HepG2 (cell line): ENCODE data around the gene ACVR1B. TPM values are rescaled to one million over a fixed set of nuclear protein-coding genes. Genes with fewer than 3 reads are reported as not detected.

Experiments used
- FIP1L1 ChIP-seq: fragments of 200-400 bp; formaldehyde crosslinking; IDR thresholded peaks from 2 replicates; pipeline ENCODE4 v1.6.1; 2018; ENCODE audit warnings: low read depth, mild to moderate bottlenecking, low read length, moderate library complexity, borderline replicate concordance; ENCODE audit not compliant: insufficient read depth
- GABPA ChIP-seq, 2 experiments: IDR thresholded peaks; 2 replicates each; pipeline ENCODE4 v1.6.1; 2011 to 2016; ENCODE audit warnings: low read depth in 2 of 2, low read length in 1 of 2, missing biosample characterization in 1 of 2, missing genetic modification characterization in 1 of 2
- ONECUT2 ChIP-seq: sonication (generic); formaldehyde crosslinking; IDR thresholded peaks from 2 replicates; pipeline ENCODE4 v1.4.0; 2020; ENCODE audit warnings: missing genetic modification reagents
- RARG ChIP-seq: sonication (generic); formaldehyde crosslinking; IDR thresholded peaks from 2 replicates; pipeline ENCODE4 v1.4.0; 2020; ENCODE audit warnings: low read depth, mild to moderate bottlenecking, missing genetic modification reagents
- SALL1 ChIP-seq: sonication (generic); formaldehyde crosslinking; IDR thresholded peaks from 2 replicates; pipeline ENCODE4 v1.8.0; 2022; ENCODE audit warnings: mild to moderate bottlenecking, missing genetic modification reagents
- ZBTB1 ChIP-seq: sonication (generic); formaldehyde crosslinking; IDR thresholded peaks from 2 replicates; pipeline ENCODE4 v1.4.0; 2020; ENCODE audit warnings: missing genetic modification reagents, borderline replicate concordance
- ZFP82 ChIP-seq: sonication (generic); formaldehyde crosslinking; IDR thresholded peaks from 2 replicates; pipeline ENCODE4 v1.5.1; 2020; ENCODE audit warnings: mild to moderate bottlenecking, missing genetic modification reagents, borderline replicate concordance
- ZNF329 ChIP-seq: sonication (generic); formaldehyde crosslinking; IDR thresholded peaks from 2 replicates; pipeline ENCODE4 v1.9.0; 2021; ENCODE audit warnings: low read depth, mild to moderate bottlenecking, missing genetic modification reagents
- ZNF484 ChIP-seq: sonication (generic); formaldehyde crosslinking; IDR thresholded peaks from 2 replicates; pipeline ENCODE4 v1.5.1; 2020; ENCODE audit warnings: mild to moderate bottlenecking, low read depth, missing genetic modification reagents, borderline replicate concordance
- ZNF615 ChIP-seq: sonication (generic); formaldehyde crosslinking; IDR thresholded peaks from 2 replicates; pipeline ENCODE4 v1.5.0; 2020; ENCODE audit warnings: mild to moderate bottlenecking, missing genetic modification reagents, borderline replicate concordance
- ZNF782 ChIP-seq: sonication (generic); formaldehyde crosslinking; IDR thresholded peaks from 2 replicates; pipeline ENCODE4 v1.4.0; 2020; ENCODE audit warnings: missing genetic modification reagents, mild to moderate bottlenecking, borderline replicate concordance
- ZNF850 ChIP-seq: sonication (generic); formaldehyde crosslinking; conservative IDR thresholded peaks from 2 replicates; pipeline ENCODE4 v1.9.0; 2021; ENCODE audit warnings: mild to moderate bottlenecking, missing genetic modification reagents
- ZNF883 ChIP-seq: sonication (generic); formaldehyde crosslinking; IDR thresholded peaks from 2 replicates; pipeline ENCODE4 v1.5.1; 2020; ENCODE audit warnings: mild to moderate bottlenecking, missing genetic modification reagents; ENCODE audit errors: not compliant biosample characterization
- polyA plus RNA-seq, 8 experiments: library from polyadenylated mRNA; depleted of rRNA in 3 of 8; stranded (reverse) in 7 of 8; unstranded in 1 of 8; fragments of >200 nt; fragmentation: Illumina TruSeq in 4 of 8; extraction: Trizol in 4 of 8; gene quantifications; 2 replicates each; pipeline versions ENCODE4 v1.2.1 to v1.2.3, GENCODE V29; 2011 to 2016; ENCODE audit warnings: low read depth in 4 of 8, missing spikeins in 1 of 8, mixed read lengths in 1 of 8; ENCODE audit not compliant: insufficient read depth in 1 of 8
- total RNA-seq, 5 experiments: library from RNA; depleted of rRNA; stranded (reverse); fragments of >200 nt; fragmentation: Illumina TruSeq; extraction: Trizol; gene quantifications; 2 replicates each; pipeline ENCODE4 v1.2.3, GENCODE V29; 2016; ENCODE audit warnings: low read depth in 1 of 5
- TF ChIP-seq, protein P1 (sequence below): sonication (generic); formaldehyde crosslinking; IDR thresholded peaks from 2 replicates; pipeline ENCODE4 v1.4.0; 2020; ENCODE audit warnings: mild to moderate bottlenecking, missing genetic modification reagents, borderline replicate concordance
- TF ChIP-seq, protein P2 (sequence below): sonication (generic); formaldehyde crosslinking; IDR thresholded peaks from 2 replicates; pipeline ENCODE4 v1.4.0; 2020; ENCODE audit warnings: missing genetic modification reagents, mild to moderate bottlenecking, borderline replicate concordance
- TF ChIP-seq, protein P3 (sequence below): sonication (generic); formaldehyde crosslinking; IDR thresholded peaks from 2 replicates; pipeline ENCODE4 v1.4.0; 2020; ENCODE audit warnings: missing genetic modification reagents, borderline replicate concordance
- TF ChIP-seq, protein P4 (sequence below): sonication (generic); formaldehyde crosslinking; IDR thresholded peaks from 2 replicates; pipeline ENCODE4 v1.4.0; 2020; ENCODE audit warnings: mild to moderate bottlenecking, low read depth, missing genetic modification reagents
- TF ChIP-seq, protein P5 (sequence below): sonication (generic); formaldehyde crosslinking; IDR thresholded peaks from 2 replicates; pipeline ENCODE4 v1.4.0; 2020; ENCODE audit warnings: mild to moderate bottlenecking, missing genetic modification reagents
- TF ChIP-seq, protein P6 (sequence below): sonication (generic); IDR thresholded peaks from 2 replicates; pipeline ENCODE4 v1.6.1; 2016; ENCODE audit warnings: low read depth, borderline replicate concordance

Gene ACVR1B
- total and polyA plus RNA-seq, 2 of the 13 experiments (the other 11 are each of a cell fraction or from before 2014, with no cell fraction given), result 8.9 to 12.1 TPM

DNA sequence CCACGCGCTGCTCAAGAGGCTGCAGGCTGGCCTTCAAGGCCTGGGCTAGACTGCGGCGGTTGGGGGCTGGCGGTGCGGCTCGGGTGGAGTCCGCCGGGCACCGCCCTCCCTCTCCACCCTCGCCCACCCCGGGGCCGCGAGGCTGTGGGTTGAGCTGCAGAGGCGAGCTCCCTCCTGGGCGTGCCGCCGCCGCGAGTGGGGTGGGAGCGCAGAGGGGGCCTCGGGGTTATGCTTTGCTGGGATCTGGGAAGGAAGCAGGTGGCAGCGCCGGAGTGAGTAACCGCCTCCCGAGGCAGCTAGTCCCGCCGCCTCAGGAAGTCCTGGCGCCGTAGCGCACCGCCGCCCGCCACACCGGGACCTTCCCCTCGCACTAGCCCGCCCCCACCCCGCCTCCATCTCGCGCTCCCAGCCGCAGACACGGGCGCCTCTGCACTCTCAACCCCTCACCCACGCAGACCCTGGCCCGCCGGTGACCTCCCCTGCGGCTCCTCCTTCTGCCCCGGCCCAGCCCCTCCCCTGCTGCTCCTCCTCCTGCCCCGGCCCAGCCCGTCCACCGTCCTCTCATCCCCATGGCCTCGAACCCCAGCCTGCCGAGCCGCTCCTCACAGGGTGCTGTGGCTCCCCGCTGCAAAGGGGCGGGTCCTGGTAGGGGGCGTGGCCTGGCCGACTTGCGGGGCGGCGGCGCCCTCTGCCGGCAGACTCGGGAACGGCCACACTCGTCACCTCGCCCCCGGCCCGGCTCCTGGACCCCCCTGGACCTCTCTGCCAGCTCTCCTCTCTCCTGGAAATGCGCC lies 71.9 kb downstream of the ACVR1B start (continued):
- TF ChIP-seq, protein P1, sequence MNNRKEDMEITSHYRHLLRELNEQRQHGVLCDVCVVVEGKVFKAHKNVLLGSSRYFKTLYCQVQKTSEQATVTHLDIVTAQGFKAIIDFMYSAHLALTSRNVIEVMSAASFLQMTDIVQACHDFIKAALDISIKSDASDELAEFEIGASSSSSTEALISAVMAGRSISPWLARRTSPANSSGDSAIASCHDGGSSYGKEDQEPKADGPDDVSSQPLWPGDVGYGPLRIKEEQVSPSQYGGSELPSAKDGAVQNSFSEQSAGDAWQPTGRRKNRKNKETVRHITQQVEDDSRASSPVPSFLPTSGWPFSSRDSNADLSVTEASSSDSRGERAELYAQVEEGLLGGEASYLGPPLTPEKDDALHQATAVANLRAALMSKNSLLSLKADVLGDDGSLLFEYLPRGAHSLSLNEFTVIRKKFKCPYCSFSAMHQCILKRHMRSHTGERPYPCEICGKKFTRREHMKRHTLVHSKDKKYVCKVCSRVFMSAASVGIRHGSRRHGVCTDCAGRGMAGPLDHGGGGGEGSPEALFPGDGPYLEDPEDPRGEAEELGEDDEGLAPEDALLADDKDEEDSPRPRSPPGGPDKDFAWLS (CRISPR knock-in tag), result no peak
- TF ChIP-seq GABPA (IDR thresholded peaks at IDR 0.05; ENCODE audit: low read depth, low read length) (no peak), GABPA (CRISPR knock-in tag; IDR thresholded peaks at IDR 0.05; ENCODE audit: low read depth) (no peak), ZFP82 (CRISPR knock-in tag) (peak; percentile 59; the same call in 1 of the 2 replicates), FIP1L1 (no peak), RARG (no peak), ZNF329 (CRISPR knock-in tag) (peak; percentile 52; the same call in 1 of the 2 replicates), SALL1 (CRISPR knock-in tag) (peak; percentile 61), ZNF850 (no peak), ZNF883 (CRISPR knock-in tag) (peak; percentile 82), ZBTB1 (CRISPR knock-in tag) (no peak), ZNF484 (CRISPR knock-in tag) (no peak), ZNF782 (CRISPR knock-in tag) (0 out of 2 replicates have a peak, but pooled peaks have one; percentile 12), ONECUT2 (CRISPR knock-in tag) (no peak), ZNF615 (CRISPR knock-in tag) (no peak)
- TF ChIP-seq, protein P2, sequence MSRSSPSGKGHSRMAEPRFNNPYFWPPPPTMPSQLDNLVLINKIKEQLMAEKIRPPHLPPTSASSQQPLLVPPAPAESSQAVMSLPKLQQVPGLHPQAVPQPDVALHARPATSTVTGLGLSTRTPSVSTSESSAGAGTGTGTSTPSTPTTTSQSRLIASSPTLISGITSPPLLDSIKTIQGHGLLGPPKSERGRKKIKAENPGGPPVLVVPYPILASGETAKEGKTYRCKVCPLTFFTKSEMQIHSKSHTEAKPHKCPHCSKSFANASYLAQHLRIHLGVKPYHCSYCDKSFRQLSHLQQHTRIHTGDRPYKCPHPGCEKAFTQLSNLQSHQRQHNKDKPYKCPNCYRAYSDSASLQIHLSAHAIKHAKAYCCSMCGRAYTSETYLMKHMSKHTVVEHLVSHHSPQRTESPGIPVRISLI (CRISPR knock-in tag), result no peak
- TF ChIP-seq, protein P3, sequence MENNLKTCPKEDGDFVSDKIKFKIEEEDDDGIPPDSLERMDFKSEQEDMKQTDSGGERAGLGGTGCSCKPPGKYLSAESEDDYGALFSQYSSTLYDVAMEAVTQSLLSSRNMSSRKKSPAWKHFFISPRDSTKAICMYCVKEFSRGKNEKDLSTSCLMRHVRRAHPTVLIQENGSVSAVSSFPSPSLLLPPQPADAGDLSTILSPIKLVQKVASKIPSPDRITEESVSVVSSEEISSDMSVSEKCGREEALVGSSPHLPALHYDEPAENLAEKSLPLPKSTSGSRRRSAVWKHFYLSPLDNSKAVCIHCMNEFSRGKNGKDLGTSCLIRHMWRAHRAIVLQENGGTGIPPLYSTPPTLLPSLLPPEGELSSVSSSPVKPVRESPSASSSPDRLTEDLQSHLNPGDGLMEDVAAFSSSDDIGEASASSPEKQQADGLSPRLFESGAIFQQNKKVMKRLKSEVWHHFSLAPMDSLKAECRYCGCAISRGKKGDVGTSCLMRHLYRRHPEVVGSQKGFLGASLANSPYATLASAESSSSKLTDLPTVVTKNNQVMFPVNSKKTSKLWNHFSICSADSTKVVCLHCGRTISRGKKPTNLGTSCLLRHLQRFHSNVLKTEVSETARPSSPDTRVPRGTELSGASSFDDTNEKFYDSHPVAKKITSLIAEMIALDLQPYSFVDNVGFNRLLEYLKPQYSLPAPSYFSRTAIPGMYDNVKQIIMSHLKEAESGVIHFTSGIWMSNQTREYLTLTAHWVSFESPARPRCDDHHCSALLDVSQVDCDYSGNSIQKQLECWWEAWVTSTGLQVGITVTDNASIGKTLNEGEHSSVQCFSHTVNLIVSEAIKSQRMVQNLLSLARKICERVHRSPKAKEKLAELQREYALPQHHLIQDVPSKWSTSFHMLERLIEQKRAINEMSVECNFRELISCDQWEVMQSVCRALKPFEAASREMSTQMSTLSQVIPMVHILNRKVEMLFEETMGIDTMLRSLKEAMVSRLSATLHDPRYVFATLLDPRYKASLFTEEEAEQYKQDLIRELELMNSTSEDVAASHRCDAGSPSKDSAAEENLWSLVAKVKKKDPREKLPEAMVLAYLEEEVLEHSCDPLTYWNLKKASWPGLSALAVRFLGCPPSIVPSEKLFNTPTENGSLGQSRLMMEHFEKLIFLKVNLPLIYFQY (CRISPR knock-in tag), result no peak
- TF ChIP-seq, protein P4, sequence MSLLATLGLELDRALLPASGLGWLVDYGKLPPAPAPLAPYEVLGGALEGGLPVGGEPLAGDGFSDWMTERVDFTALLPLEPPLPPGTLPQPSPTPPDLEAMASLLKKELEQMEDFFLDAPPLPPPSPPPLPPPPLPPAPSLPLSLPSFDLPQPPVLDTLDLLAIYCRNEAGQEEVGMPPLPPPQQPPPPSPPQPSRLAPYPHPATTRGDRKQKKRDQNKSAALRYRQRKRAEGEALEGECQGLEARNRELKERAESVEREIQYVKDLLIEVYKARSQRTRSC (CRISPR knock-in tag), result no peak
- TF ChIP-seq, protein P5, sequence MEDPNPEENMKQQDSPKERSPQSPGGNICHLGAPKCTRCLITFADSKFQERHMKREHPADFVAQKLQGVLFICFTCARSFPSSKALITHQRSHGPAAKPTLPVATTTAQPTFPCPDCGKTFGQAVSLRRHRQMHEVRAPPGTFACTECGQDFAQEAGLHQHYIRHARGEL (CRISPR knock-in tag), result no peak
- TF ChIP-seq, protein P6, sequence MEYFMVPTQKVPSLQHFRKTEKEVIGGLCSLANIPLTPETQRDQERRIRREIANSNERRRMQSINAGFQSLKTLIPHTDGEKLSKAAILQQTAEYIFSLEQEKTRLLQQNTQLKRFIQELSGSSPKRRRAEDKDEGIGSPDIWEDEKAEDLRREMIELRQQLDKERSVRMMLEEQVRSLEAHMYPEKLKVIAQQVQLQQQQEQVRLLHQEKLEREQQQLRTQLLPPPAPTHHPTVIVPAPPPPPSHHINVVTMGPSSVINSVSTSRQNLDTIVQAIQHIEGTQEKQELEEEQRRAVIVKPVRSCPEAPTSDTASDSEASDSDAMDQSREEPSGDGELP, result no peak
